HG02885 (cell line): ENCODE measurements around the gene FANK1.
A peak's percentile ranks its signal among the peaks of the same experiment; 100 is the strongest.

Experiments used
- ATAC-seq: cut with Tn5 transposase; IDR thresholded peaks from one replicate; pipeline ENCODE4 v1.9.1; 2021; ENCODE audit warnings: mild to moderate bottlenecking; ENCODE audit not compliant: unreplicated experiment, poor library complexity

FANK1 gene, protein sequence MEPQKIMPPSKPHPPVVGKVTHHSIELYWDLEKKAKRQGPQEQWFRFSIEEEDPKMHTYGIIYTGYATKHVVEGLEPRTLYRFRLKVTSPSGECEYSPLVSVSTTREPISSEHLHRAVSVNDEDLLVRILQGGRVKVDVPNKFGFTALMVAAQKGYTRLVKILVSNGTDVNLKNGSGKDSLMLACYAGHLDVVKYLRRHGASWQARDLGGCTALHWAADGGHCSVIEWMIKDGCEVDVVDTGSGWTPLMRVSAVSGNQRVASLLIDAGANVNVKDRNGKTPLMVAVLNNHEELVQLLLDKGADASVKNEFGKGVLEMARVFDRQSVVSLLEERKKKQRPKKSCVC

DNA sequence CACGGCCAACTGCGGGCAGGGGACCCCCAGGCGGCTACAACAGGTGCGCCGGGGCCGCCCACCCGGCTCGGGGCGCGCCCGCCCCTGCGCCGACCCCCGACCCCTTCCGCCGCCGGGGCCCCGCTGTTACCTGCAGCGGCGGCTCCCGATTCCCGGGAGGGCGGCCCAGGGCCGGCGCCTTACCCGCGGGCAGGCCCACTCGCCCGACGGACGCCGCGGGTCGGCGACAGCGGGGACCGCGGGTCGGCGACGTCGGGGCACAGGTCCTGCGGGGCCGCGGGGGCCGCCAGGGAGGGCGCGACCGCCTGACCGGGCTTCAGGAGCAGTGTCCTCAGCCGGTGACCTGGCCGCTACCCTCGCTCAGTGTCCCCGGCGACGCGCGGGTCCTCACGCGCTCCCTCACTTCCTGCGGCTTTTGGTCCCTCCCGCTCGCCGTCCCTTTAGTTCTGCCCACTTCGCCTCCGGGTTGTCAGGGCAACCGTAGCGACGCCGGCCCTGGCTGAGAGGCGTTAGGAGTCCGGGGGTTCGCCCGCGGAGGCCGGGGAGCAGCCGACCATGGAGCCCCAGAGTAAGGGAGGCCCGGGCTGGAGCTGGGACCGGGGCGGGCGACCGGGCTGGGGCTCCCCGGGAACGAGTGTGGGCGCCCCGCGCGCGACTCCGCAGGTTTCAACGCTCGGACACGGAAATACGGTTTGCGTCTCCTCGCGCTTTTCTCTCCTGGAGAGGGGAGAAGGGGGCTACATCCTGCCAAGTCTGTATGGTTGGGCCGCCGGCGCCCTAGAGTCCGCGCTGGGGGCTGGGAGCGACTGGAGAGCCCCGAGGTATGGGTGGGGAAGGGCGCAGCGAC lies at the start of gene FANK1:
Gene FANK1, plus strand, starts transcription at position 477 of the 847 bp plus-strand sequence. Its CDS starts 79 bp downstream, at position 556.
- ATAC-seq: peak; percentile 87

DNA sequence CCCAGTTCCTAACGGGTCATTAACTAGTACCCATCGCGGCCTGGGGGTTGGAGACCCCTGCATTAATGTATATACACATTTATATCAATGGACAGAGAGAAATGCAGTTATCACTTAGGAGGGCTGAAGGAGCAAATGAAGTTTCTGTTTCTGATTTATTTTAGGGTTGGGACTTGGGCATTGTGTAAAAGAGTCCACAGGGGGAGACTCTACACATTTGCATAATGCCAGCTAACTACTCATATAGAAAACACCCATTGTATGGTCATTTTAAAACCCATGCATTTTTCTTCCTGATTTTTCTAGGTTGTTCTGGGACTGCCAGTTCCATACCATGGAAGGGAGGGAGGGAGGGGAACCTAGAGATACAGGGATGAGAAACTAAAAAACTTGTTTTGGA lies 49.5 kb upstream of the FANK1 start:
- ATAC-seq: no peak

DNA sequence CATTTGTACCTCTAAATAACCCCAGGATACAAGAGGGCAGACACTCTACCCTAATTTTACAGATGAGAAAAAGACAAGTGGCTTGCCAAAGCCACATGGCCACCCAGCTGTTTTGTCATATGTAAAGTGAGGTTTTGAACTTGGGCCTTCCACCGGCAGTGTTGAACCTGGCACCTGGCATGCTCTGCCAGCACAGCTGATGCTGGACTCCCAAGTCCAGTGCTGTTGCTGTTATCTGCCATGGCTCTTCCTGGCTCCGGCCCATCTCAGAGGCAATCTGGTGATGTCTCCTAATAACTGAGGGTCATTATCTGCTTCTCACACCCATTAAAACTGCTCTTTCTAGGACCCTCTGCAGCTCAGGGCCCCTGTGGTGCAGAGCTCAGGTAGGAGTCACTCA lies 48.0 kb upstream of the FANK1 start:
- no peak for ATAC-seq

DNA sequence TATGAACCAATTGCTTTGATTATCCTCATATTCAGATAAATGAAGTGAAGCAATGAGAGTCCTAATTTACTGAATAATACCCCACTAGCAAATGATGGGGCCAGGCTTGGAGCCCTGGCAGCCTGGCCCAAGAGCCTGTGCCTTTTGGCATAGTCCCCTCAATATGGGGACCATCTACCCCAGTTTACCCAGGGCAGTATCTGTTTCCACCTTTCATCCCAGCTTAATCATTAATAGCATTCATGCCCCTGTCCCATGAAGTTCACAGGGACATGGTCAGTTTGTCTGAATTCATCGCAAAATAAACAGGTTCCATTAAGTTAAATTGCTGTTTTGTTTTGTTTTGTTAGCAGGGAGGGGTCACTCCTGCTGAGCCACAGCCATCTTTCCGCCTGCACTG lies 47.5 kb upstream of the FANK1 start:
- no peak for ATAC-seq

DNA sequence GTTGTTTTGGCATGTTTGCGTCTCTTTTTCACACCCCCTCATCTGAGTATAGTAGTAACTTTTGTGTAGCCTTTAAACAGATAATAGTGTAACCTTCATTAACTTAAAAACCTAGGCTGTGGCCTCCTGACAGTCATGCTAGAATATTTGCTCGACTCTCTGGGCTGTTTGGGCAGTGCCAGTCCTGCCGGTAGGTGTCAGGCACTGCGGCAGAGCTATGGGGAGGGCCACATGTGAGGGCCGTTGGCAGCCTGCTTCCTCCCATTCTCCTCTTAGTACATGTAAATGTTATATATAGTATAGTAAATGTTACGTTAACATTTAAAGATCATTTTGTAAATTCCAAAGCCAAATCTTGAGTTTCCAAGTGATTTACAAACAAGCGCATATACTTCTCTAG lies 46.9 kb upstream of the FANK1 start:
- ATAC-seq: no peak

DNA sequence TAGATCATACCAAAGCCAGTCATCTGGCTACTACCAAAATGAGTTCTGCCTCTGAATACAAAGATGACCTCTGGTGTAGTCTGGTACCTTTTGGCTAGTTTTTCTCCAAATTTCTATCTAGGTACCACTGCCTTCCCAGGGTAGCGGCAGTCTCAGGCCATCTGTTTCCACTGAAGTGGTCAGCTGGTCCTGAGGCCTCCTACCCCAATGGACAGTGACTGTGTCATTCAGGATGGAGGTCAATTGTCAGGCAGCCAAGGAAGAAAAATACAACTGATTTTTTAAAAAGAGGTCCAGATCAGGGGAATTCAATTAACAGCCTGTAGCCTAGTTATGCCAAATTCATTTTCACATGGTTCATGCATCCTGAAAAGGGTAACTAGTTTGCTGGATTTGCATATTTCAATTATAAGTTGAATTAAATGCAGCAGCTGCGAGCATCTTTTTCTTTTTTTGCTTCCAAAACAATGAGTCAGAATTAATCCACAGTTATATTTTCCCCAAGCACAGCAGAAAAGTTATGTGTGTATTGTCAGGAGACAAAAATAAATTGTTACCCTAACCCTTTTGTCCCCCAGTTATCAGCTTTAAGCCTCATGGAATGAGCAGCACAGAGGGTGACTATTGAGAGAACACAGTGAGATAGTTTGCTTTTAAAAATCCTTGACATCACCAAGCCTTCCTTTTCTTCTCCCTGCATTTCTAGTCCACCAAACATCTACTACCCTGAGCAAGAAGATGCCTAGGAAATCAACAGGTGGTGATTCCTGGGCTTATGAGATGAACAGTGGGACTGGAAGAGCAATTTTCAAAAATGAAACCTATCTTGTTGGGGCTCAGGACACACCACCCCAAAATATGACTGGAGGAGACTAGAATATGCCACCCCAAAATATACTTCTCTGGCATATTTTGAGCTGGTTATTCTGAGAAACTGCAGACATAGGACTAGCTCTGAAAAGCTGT lies 45.3 kb upstream of the FANK1 start:
- no peak for ATAC-seq

DNA sequence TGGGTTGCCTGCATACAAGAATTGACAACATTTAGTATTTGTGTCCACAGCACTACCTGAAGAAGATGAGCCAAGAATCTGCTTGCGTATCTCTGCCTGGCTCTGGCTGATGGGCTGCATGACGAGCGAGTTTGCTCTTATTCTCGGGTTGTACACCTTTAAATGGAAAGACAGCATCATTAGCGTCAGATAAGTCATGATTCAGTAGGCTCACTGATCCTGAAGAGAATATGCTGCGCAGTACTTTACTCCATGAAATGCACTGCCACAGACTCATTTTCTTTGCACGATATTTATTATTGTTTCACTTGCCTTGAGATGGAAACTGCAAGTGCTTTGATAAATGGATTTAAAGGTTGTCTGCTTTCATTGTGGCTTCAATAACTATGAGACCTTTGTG lies 43.9 kb upstream of the FANK1 start:
- ATAC-seq: no peak

DNA sequence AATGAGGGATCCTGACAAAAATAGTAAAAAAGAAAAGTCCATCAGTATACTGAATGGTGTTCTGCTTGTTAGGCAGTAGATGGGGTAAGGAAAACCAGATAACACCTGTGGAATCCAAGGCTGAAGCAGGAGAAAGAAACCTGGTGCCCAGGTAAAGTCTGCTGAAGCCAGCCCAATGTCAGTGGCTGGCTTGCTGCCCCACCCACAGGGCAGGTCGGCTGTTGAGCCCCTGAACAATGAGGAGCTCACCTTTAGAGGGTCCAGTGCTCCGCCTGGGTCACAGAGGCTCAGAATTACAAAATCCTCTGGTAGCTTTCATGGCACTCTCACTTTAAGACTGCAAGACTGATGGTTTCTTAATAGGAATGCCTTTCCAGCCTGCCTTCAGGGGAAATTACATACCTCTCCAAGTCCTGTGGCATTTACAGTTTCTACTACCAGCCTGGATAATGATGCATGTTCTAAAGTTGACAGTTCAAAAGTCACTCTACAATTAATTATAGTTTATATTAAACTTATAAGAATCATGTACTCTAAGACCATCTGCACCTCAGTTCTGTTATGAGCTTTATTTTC lies 39.1 kb upstream of the FANK1 start:
- no peak for ATAC-seq

DNA sequence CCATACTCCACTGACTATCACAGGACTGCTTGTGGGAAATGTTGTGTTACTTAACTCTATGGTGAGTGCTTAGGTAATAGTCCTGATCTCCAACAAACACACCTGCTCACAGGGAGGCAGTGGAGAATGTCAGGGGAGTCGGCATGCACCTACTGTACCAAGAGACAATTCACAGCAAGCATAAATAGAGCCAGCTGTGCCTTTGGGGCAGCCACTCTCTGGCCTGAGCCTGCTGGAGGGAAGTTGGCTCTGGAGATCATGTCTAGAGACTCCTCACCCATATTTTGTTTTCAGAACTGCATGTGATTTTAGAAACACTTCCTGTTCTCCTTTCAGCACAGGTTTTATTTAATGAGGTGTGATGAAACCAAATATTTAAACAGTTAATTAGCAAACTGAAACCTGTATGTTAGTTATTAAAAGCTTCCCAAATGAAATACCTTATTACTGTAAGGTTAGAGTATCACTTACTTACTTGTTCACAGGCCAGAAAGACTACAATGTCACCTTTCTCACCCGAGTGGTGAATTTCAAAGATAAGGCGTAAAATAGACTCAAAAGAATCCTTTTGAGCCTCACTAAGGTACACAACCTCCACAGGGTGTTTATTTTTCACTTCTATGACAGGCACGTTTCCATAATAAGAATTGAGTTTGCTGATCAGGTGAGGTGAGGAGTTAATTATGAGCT lies 37.1 kb upstream of the FANK1 start:
- no peak for ATAC-seq

DNA sequence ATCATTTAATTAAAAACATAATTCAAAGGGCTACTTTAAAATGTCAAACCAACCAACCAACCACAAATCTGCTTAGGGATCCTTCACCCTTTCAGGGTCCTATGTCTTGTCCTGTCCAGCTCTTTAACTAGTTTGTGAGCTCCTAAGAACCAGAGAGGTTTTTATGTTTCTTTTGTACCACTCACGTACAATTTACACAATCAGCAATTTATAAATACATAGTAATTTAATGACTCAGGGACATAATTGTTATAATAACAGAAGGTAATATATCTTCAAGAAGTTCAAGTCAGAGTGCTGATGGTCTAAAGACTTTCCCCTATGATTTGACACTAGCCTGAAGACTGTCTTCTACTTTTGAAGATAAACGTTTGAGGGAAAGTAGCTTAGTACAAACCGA lies 31.2 kb upstream of the FANK1 start:
- no peak for ATAC-seq

DNA sequence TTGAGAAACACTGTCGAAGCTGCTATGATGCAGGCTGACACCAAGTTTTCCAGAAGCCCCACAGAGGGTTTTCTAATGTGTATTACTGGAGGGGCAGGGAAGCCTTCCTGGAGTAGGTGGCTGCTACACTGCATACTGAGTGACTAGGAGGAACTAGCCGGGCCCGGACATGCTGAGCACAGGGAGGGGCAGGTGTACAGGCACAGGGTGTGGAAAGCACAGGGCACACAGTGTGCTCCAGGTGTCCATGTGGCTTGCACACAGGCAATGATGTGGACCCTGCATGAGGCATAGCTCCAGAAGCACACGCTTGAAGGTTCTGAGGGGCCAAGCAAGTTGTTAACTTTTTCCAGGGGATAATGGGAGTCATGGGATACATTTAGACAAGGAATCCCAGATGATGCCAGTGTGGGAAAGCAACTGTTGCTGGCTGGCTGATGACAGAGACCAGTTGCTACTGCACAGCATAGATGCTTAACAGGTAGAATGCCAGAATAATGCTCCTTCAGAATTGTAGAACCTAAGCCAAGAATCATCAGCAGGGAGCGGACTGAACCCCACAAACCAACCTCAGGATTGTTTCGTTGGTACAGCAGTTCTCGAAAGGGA lies 29.8 kb upstream of the FANK1 start:
- no peak for ATAC-seq

DNA sequence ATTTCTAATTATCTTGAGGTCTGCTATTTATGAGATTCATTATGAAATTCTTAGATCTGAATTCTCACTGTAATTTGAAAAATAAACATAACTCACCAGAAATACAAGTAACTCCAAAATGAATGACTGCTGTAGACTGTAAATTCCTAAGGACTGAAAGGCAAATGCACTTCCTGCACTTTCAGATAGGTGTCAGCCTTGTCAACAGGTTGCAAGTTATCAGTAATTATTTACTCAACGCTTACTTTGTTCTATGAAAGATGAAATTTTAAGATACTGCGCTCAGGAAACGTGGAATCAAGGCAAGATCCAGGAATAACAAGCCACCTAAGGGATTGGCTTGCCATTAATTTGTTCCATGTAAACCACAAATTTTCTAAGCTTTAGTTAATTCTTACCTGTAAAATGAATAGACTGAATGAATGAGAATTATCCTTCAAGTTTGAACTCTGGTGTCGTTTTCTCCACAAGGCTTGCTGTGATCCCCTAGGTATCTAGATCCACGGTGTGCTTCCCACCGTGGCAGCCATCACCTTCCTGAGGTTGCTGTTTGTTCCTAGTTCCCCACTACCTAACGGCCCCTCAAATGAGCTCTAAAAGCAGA lies 27.9 kb upstream of the FANK1 start:
- peak; percentile 70 for ATAC-seq

DNA sequence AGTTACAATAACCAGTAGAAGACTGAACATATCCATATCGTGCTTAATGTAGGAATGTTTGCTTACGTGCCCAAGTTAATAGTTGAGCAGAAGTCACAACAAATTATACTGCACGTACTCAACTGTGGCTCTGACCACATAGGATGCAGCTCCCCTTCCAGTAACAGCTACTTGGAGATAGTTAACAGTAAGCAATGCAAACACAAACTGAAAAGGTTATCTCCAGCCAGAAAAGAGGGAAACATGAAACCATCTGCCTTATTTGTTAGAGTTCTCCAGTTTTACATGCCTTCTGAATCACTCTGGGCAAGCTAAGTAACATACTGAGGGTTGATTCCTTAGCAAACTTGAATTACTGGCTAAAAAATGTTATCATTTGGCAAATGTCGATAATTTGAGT lies 25.0 kb upstream of the FANK1 start:
- no peak for ATAC-seq

DNA sequence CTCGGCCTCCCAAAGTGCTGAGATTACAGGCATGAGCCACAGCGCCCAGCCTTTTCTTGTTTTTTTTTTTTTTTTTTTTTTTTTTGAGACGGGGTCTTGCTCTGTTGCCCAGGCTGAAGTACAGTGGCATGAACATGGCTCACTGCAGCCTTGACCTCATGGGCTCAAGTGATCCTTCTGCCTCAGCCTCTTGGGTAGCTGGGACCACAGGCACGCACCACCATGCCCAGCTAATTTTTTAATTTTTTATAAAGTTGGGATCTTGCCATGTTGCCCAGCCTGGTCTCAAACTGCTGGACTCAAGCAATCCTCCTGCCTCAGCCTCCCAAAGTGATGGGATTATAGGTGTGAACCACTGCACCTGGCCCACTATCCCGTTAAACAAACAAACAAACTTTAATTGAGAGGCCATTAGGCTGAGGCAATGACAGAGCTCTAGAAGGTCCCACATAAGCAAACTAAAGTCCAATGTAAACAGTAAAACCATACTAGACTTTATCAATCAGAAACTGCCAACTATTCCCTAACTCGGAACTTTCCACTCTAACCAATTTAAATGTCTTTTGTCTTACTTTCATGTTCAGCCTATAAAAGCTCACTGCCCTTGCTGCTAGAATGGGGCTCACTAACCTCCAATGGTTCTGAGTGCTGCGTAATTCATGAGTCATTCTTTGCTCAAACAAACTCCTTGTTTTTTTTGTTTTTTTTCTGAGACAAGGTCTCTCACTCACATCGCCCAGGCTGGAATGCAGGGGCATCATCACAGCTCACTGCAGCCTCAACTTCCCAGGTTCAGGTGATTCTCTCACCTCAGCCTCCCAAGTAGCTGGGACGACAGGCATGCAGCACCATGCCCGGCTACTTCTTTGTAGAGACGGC lies 17.2 kb upstream of the FANK1 start:
- ATAC-seq: no peak

DNA sequence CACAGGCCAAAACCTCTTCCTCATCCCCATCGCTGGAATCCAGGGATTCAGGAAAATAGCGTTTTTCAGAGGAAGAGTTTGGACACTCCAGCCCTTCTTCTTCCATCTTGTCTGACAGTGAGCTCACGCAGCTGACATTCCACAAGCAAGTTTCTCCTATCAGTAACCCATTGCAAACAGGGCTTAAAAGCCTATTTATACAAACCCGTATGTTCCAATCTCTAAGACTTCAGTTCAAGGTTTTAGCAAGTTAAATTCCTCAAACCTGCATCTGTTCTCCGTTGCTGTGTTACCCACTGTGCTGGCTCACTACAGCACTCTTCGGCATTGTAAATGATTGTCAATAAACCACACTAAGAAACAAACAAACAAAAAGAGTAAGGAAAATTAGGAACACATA lies 15.6 kb upstream of the FANK1 start:
- ATAC-seq: no peak

DNA sequence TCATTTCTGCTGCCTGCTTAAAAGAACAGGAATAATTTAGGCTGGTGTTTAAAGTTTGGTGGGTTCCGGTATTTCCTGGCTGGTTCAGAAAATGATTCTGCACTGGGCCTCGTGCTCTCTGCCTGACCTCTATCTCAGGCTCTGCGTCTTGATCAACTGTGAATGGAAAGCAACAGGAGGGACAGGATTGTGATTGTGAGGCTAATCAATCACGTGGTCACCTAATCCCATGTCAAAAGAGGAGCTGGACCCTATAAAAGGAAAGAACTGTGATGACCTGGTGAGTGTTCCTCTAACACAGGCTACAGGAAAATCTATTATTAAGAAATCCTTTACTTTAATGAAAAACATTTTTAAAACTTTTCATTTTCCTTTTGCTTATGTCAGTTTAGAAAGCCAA lies 15.2 kb upstream of the FANK1 start, which contains the start of gene DHX32:
Gene DHX32, minus strand, starts transcription at position 101 of the 400 bp plus-strand sequence. CDS start 468 bp downstream, outside the sequence.
- no peak for ATAC-seq

DNA sequence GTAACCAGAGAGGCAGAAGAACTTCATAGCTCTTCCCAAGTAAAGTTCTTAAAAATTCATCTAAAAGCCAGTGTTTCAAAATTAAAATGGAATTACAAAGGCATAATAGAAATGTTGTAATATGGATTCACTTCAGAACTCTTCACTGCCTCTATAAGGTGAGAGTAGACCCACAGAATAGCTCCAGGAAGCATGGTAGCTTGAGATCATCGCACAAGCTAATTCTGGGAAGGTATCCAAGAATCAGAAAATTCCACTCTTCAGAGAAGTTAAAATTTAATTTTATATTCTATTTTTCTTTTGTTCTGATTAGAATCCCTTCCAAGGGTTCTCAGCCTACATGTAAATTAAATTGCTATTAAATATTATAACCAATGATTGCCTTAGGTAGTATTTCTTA lies 13.8 kb upstream of the FANK1 start:
- no peak for ATAC-seq

DNA sequence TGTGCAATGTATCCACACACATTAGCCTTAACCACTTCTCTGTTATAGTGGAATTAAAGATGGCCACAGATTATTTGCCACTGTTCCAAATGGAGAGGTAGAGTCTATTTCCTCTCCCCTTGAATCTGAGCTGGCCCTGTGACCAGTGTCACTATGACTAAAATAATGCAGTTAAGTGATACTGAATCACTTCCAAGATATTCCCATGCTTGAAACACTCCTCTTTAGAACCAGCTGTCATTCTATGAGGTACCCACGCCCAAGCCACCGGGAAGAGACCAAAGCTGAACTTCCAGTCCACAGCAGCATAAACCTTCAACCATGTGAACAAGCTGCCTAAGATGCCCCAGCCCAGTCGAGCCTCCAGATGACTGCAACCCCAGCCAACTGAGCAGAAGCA lies 13.2 kb upstream of the FANK1 start:
- no peak for ATAC-seq
